ENCODE data around the gene ZNF664.
"Not testable (repeated sequence)": the region's sequence is repeated elsewhere in the genome, so short reads cannot be mapped to it uniquely, and the experiment has no call there.

ZNF664 gene

GRCh38 chr12:123941624-123942237, 31.3 kb upstream of the ZNF664 start:
- DNase-seq (ENCODE audit: low read depth in 2 of 3, low spot score in 1 of 3), result no peak

GRCh38 chr12:123942238-123942653, 30.8 kb upstream of the ZNF664 start:
- DNase-seq (ENCODE audit: low read depth in 2 of 3, low spot score in 1 of 3), result no peak

- DNase-seq (ENCODE audit: low read depth in 2 of 3, low spot score in 1 of 3), result no peak
Observed at GRCh38 chr12:123942911-123943648, 29.9 kb upstream of the ZNF664 start.

- no peak for DNase-seq (ENCODE audit: low read depth in 2 of 3, low spot score in 1 of 3)
Observed at GRCh38 chr12:123943816-123944215, 29.2 kb upstream of the ZNF664 start.

GRCh38 chr12:123944696-123945095, 28.3 kb upstream of the ZNF664 start:
- no peak for DNase-seq (ENCODE audit: low read depth in 2 of 3, low spot score in 1 of 3)

- DNase-seq (ENCODE audit: low read depth in 2 of 3, low spot score in 1 of 3), result no peak
Observed at GRCh38 chr12:123945287-123946151, 27.5 kb upstream of the ZNF664 start.

- DNase-seq (ENCODE audit: low read depth in 2 of 3, low spot score in 1 of 3), result no peak
Observed at GRCh38 chr12:123946152-123946515, 26.9 kb upstream of the ZNF664 start.

GRCh38 chr12:123946516-123947505, 26.2 kb upstream of the ZNF664 start:
- not testable (repeated sequence) for DNase-seq (ENCODE audit: low read depth in 2 of 3, low spot score in 1 of 3)

GRCh38 chr12:123947531-123947930, 25.5 kb upstream of the ZNF664 start:
- DNase-seq (ENCODE audit: low read depth in 2 of 3, low spot score in 1 of 3), result not testable (repeated sequence)

GRCh38 chr12:123948401-123948795, 24.6 kb upstream of the ZNF664 start:
- DNase-seq (ENCODE audit: low read depth in 2 of 3, low spot score in 1 of 3), result no peak

- DNase-seq (ENCODE audit: low read depth in 2 of 3, low spot score in 1 of 3), result no peak
Observed at GRCh38 chr12:123948796-123949769, 23.9 kb upstream of the ZNF664 start.

- DNase-seq (ENCODE audit: low read depth in 2 of 3, low spot score in 1 of 3), result no peak
Observed at GRCh38 chr12:123949770-123950165, 23.2 kb upstream of the ZNF664 start.

- DNase-seq (ENCODE audit: low read depth in 2 of 3, low spot score in 1 of 3), result no peak
Observed at GRCh38 chr12:123950476-123951349, 22.3 kb upstream of the ZNF664 start.

- DNase-seq (ENCODE audit: low read depth in 2 of 3, low spot score in 1 of 3), result no peak
Observed at GRCh38 chr12:123951467-123951866, 21.5 kb upstream of the ZNF664 start.

GRCh38 chr12:123952037-123952436, 21.0 kb upstream of the ZNF664 start:
- DNase-seq (ENCODE audit: low read depth in 2 of 3, low spot score in 1 of 3), result no peak

GRCh38 chr12:123954647-123955350, 18.2 kb upstream of the ZNF664 start:
- DNase-seq (ENCODE audit: low read depth in 2 of 3, low spot score in 1 of 3), result no peak

GRCh38 chr12:123956249-123956648, 16.8 kb upstream of the ZNF664 start:
- no peak for DNase-seq (ENCODE audit: low read depth in 2 of 3, low spot score in 1 of 3)

- no peak for DNase-seq (ENCODE audit: low read depth in 2 of 3, low spot score in 1 of 3)
Observed at GRCh38 chr12:123957196-123957595, 15.8 kb upstream of the ZNF664 start.
